Heart left ventricle (tissue), 16 donors: Measurements from ENCODE around the gene DDT. TPM values are rescaled to one million over a fixed set of nuclear protein-coding genes. Genes with fewer than 3 reads are reported as not detected.

Source experiments
- ATAC-seq, 4 donors: fragments of 200-7000 bp; cut with Tn5 transposase; one replicate each; pipeline ENCODE4 v1.9.1; 2020 to 2022; ENCODE audit warnings: moderate library complexity in 4 of 4, mild to moderate bottlenecking in 3 of 4, moderate number of reproducible peaks in 1 of 4
- DNase-seq, 5 donors: peaks; one replicate each; pipeline ENCODE4 v3.0.0-alpha.2; 2020
- H3K27ac ChIP-seq, 12 donors: fragments of 200-600 bp; sonication (generic) in 4 of 12; one replicate each; pipeline versions ENCODE4 v1.5.0 to v1.8.0; 2016 to 2022; ENCODE audit warnings: mild to moderate bottlenecking in 2 of 12
- H3K27me3 ChIP-seq, 9 donors: fragments of 200-600 bp; sonication (generic) in 2 of 9; one replicate each; pipeline versions ENCODE4 v1.5.1 to v1.8.0; 2016 to 2022; ENCODE audit warnings: mild to moderate bottlenecking in 3 of 9
- H3K36me3 ChIP-seq, 9 donors: fragments of 200-600 bp; sonication (generic) in 2 of 9; one replicate each; pipeline versions ENCODE4 v1.5.0 to v1.8.0; 2018 to 2022; ENCODE audit warnings: mild to moderate bottlenecking in 2 of 9
- H3K4me1 ChIP-seq, 12 donors: fragments of 200-600 bp; sonication (generic) in 4 of 12; one replicate each; pipeline versions ENCODE4 v1.5.0 to v1.8.0; 2016 to 2022; ENCODE audit warnings: mild to moderate bottlenecking in 3 of 12
- H3K4me3 ChIP-seq, 12 donors: fragments of 200-600 bp; sonication (generic) in 4 of 12; one replicate each; pipeline versions ENCODE4 v1.5.0 to v1.8.0; 2017 to 2022; ENCODE audit warnings: mild to moderate bottlenecking in 9 of 12, moderate library complexity in 4 of 12
- H3K9me3 ChIP-seq, 12 donors: fragments of 200-600 bp; sonication (generic) in 4 of 12; one replicate each; pipeline versions ENCODE4 v1.5.0 to v1.8.0; 2016 to 2022; ENCODE audit warnings: mild to moderate bottlenecking in 1 of 12
- CTCF ChIP-seq, 12 donors: fragments of 200-600 bp; sonication (generic) in 4 of 12; IDR thresholded peaks; one replicate each; pipeline versions ENCODE4 v1.5.0 to v1.8.0; 2018 to 2022; ENCODE audit warnings: antibody characterized with exemption in 12 of 12, mild to moderate bottlenecking in 5 of 12
- POLR2A ChIP-seq, 2 donors: fragments of 450-650 bp; IDR thresholded peaks; one replicate each; pipeline ENCODE4 v1.6.1; 2017; ENCODE audit warnings: antibody characterized with exemption in 2 of 2, mild to moderate bottlenecking in 2 of 2, moderate library complexity in 2 of 2
- WGBS, 4 donors: extraction: QIAGEN DNeasy Blood & Tissue Kit in 2 of 4; methylation state at CpG; one replicate each; pipeline versions ENCODE4 v1.1.5 to v1.1.7; 2013 to 2018; 5-methylcytosine and 5-hydroxymethylcytosine counted together
- intact Hi-C, 10 donors: fragments of 100-400 bp; cut with DNase I; formaldehyde crosslinking; loops; one replicate each; pipeline versions ENCODE4 v1.11.1 to v1.14.2; 2022
- polyA plus RNA-seq, 2 donors: library from polyadenylated mRNA; stranded (reverse); fragments of 200-250 nt; gene quantifications; one replicate each; pipeline ENCODE4 v1.2.3, GENCODE V29; 2013
- total RNA-seq, 9 donors: library from RNA; depleted of rRNA in 2 of 9; stranded (reverse); fragments of >200 nt in 2 of 9; fragmentation: NEBNext Ultra II Directional in 3 of 9; extraction: Animal tissue kit (Norgen Biotek cat#: 25700) in 3 of 9; gene quantifications; one replicate each; pipeline versions ENCODE4 v1.1.0 to v1.2.4, GENCODE V29; 2016 to 2023
- donor health status: ischemic (EF 13 %, LVEDD 7.1; RV severe dilation, severe dysfunction).
- donor health status: healthy with polysubstance abuse.
- donor health status: DM: no; HTN: yes; CAD: no.
- donor health status: DM: no; HTN: no; CAD: no.
- donor health status: ischemic (EF 25% LVEDD 6.9; RV normal size, moderate dysfunction).
- donor health status: ischemic (EF 25% LVEDD 5.7; RV mildly dilated, moderate dysfunction).
- donor health status: healthy.
- donor health status: DM: yes; HTN: yes; CAD: no.
- donor health status: ischemic (EF 35%, LVEDD 5.7; RV mildly dilated, moderate dysfunction).
- donor health status: nonischemic (EF 11% LVEDD 7.7; RV severe dilation, severe dysfunction).
- donor health status: DM: yes; HTN: yes; CAD: no.
- donor health status: PGD.
- donor health status: ischemic (EF 29% LVEDD 5.4; RV normal size, mild dysfunction).
- donor health status: nonischemic (EF 23%, LVEDD 6.1; RV moderate dilation, normal function).

Gene DDT
- total and polyA plus RNA-seq, 11 donors, result 117 to 399 (median 155) TPM

- Histone ChIP-seq H3K27me3 (no peaks in the 10 kb centered on the region), H3K27ac (peak within 1 kb of the TSS in 10 of 12 donors; percentile 13 to 74 (median 57)), H3K4me1 (peaks cover 0 to 17% (median 7%) of the 10 kb centered on the region in 12 donors), H3K4me3 (no peak within 1 kb of the TSS), H3K9me3 (no peaks in the 10 kb centered on the region), H3K36me3 (no peaks in the 10 kb centered on the region)
- intact Hi-C loops, result loop anchor here in 8 of 10 donors (5.0 to 10.0 kb wide), 6 partner anchors 53 to 170 kb away; no protein-coding TSS in a partner anchor
- DNase-seq (peak; percentile 72 to 96 (median 87)), ATAC-seq (peak; percentile 92 to 98 (median 96))
- TF ChIP-seq POLR2A (IDR thresholded peaks at IDR 0.05) (no peak), CTCF (IDR thresholded peaks at IDR 0.05) (no peak)
- WGBS, 4 donors, result 26 to 40% (median 32%) methylated on average over 6 of the region's 6 CpGs
Measured at GRCh38 chr22:24005201-24005600, 31.0 kb upstream of the DDT start, which contains the start of gene GSTT4. GSTT4 (minus strand) TSS chr22:24005453; CDS start chr22:24005356, 97 bp downstream.

- TF ChIP-seq CTCF (IDR thresholded peaks at IDR 0.05), result no peak
- TF ChIP-seq POLR2A (IDR thresholded peaks at IDR 0.05), result no peak
- ATAC-seq (no peak), DNase-seq (no peak)
- H3K36me3 ChIP-seq, result no peaks in the 10 kb centered on the region
- intact Hi-C loops, result loop anchor here in 8 of 10 donors (5.0 to 10.0 kb wide), 6 partner anchors 59 to 173 kb away; no protein-coding TSS in a partner anchor
- H3K9me3 ChIP-seq, result no peaks in the 10 kb centered on the region
- H3K27ac ChIP-seq, result no peak overlapping the region
- 72 to 86% (median 78%) methylated on average over 9 of the region's 9 CpGs for WGBS, 4 donors
- H3K27me3 ChIP-seq, result no peaks in the 10 kb centered on the region
- H3K4me3 ChIP-seq, result no peak overlapping the region
- peaks cover 0 to 17% (median 7%) of the 10 kb centered on the region in 12 donors for H3K4me1 ChIP-seq
Measured at GRCh38 chr22:24003887-24004286, 29.6 kb upstream of the DDT start.

GRCh38 chr22:24002851-24003250 lies 28.6 kb upstream of the DDT start:
- H3K36me3 ChIP-seq, result no peaks in the 10 kb centered on the region
- ATAC-seq (no peak), DNase-seq (no peak)
- intact Hi-C loops, result loop anchor here in 8 of 10 donors (5.0 to 10.0 kb wide), 6 partner anchors 58 to 174 kb away; no protein-coding TSS in a partner anchor
- H3K27ac ChIP-seq, result no peak overlapping the region
- no peak for TF ChIP-seq CTCF (IDR thresholded peaks at IDR 0.05)
- TF ChIP-seq POLR2A (IDR thresholded peaks at IDR 0.05), result no peak
- WGBS, 4 donors, result 72 to 89% (median 78%) methylated on average over 5 of the region's 5 CpGs
- peaks cover 0 to 17% (median 7%) of the 10 kb centered on the region in 12 donors for H3K4me1 ChIP-seq
- H3K9me3 ChIP-seq, result no peaks in the 10 kb centered on the region
- H3K27me3 ChIP-seq, result no peaks in the 10 kb centered on the region
- no peak overlapping the region for H3K4me3 ChIP-seq

GRCh38 chr22:24002272-24002671 lies 28.0 kb upstream of the DDT start:
- ATAC-seq (peak in 2 of 4 donors; percentile 14 to 25), DNase-seq (peak in 1 of 5 donors; percentile 43)
- Histone ChIP-seq H3K27me3 (no peaks in the 10 kb centered on the region), H3K4me3 (no peak overlapping the region), H3K4me1 (peaks cover 0 to 17% (median 7%) of the 10 kb centered on the region in 12 donors), H3K36me3 (no peaks in the 10 kb centered on the region), H3K9me3 (no peaks in the 10 kb centered on the region), H3K27ac (no peak overlapping the region)
- intact Hi-C loops, result loop anchor here in 8 of 10 donors (5.0 to 10.0 kb wide), 6 partner anchors 57 to 175 kb away; no protein-coding TSS in a partner anchor
- WGBS, 4 donors, result 65 to 76% (median 68%) methylated on average over 10 of the region's 10 CpGs
- no peak for TF ChIP-seq POLR2A (IDR thresholded peaks at IDR 0.05)
- no peak for TF ChIP-seq CTCF (IDR thresholded peaks at IDR 0.05)
